ENCODE results near the gene ADAMTS7.

The ADAMTS7 gene

GRCh38 chr15:78811124-78811824 lies at the start of gene ADAMTS7:
Gene ADAMTS7 (minus strand): TSS chr15:78811464. CDS start chr15:78811220, 244 bp downstream.
- peak within 1 kb of the TSS; percentile 64 for H3K4me3 ChIP-seq (replicated peaks; ENCODE audit: low read depth, low read length)
- H3K27me3 ChIP-seq (replicated peaks; ENCODE audit: control insufficient read depth, insufficient read depth, low read length), result no peaks in the 10 kb centered on the region; the same call in 1 of the 2 replicates
- peak; percentile 54 for DNase-seq (ENCODE audit: extremely low read depth, insufficient read length)
- TF ChIP-seq CTCF (IDR thresholded peaks at IDR 0.05; ENCODE audit: insufficient read depth, low read length, poor library complexity, severe bottlenecking), result peak; percentile 77
- H3K36me3 ChIP-seq (ENCODE audit: control insufficient read depth, insufficient read depth, low read length), result no peaks in the 10 kb centered on the region

- no peaks in the 10 kb centered on the region for H3K36me3 ChIP-seq (ENCODE audit: control insufficient read depth, insufficient read depth, low read length)
- TF ChIP-seq CTCF (IDR thresholded peaks at IDR 0.05; ENCODE audit: insufficient read depth, low read length, poor library complexity, severe bottlenecking), result peak; percentile 62
- H3K4me3 ChIP-seq (replicated peaks; ENCODE audit: low read depth, low read length), result peak overlapping the region; percentile 64
- no peaks in the 10 kb centered on the region for H3K27me3 ChIP-seq (replicated peaks; ENCODE audit: control insufficient read depth, insufficient read depth, low read length)
- DNase-seq (ENCODE audit: extremely low read depth, insufficient read length), result peak; percentile 69
These were observed 48.9 kb upstream of the ADAMTS7 start for GRCh38 chr15:78859971-78860719.

GRCh38 chr15:78855746-78856145 lies 44.5 kb upstream of the ADAMTS7 start:
- no peaks in the 10 kb centered on the region for H3K36me3 ChIP-seq (ENCODE audit: control insufficient read depth, insufficient read depth, low read length)
- no peaks in the 10 kb centered on the region for H3K27me3 ChIP-seq (replicated peaks; ENCODE audit: control insufficient read depth, insufficient read depth, low read length)
- H3K4me3 ChIP-seq (replicated peaks; ENCODE audit: low read depth, low read length), result no peak overlapping the region
- TF ChIP-seq CTCF (IDR thresholded peaks at IDR 0.05; ENCODE audit: insufficient read depth, low read length, poor library complexity, severe bottlenecking), result no peak
- DNase-seq (ENCODE audit: extremely low read depth, insufficient read length), result no peak

- H3K27me3 ChIP-seq (replicated peaks; ENCODE audit: control insufficient read depth, insufficient read depth, low read length), result no peaks in the 10 kb centered on the region
- H3K36me3 ChIP-seq (ENCODE audit: control insufficient read depth, insufficient read depth, low read length), result no peaks in the 10 kb centered on the region
- DNase-seq (ENCODE audit: extremely low read depth, insufficient read length), result no peak
- no peak overlapping the region for H3K4me3 ChIP-seq (replicated peaks; ENCODE audit: low read depth, low read length)
- TF ChIP-seq CTCF (IDR thresholded peaks at IDR 0.05; ENCODE audit: insufficient read depth, low read length, poor library complexity, severe bottlenecking), result no peak
These were observed 43.6 kb upstream of the ADAMTS7 start for GRCh38 chr15:78854833-78855372.

- H3K36me3 ChIP-seq (ENCODE audit: control insufficient read depth, insufficient read depth, low read length), result no peaks in the 10 kb centered on the region
- H3K4me3 ChIP-seq (replicated peaks; ENCODE audit: low read depth, low read length), result no peak overlapping the region
- DNase-seq (ENCODE audit: extremely low read depth, insufficient read length), result no peak
- TF ChIP-seq CTCF (IDR thresholded peaks at IDR 0.05; ENCODE audit: insufficient read depth, low read length, poor library complexity, severe bottlenecking), result no peak
- no peaks in the 10 kb centered on the region for H3K27me3 ChIP-seq (replicated peaks; ENCODE audit: control insufficient read depth, insufficient read depth, low read length)
These were observed 42.2 kb upstream of the ADAMTS7 start for GRCh38 chr15:78853500-78853899.

Data from GM06990 (cell line).